ENCODE results near the gene GET3.

- TF ChIP-seq CTCF (IDR thresholded peaks at IDR 0.05): no peak
- TF ChIP-seq POLR2A (IDR thresholded peaks at IDR 0.05): no peak
These were observed 48.2 kb downstream of the GET3 start for GRCh38 chr19:12785431-12786031.
